ENCODE data around the gene LGALS12. TPM values are rescaled to one million over a fixed set of nuclear protein-coding genes. Genes with fewer than 3 reads are reported as not detected.

LGALS12 gene
- total RNA-seq, 4 donors from 2014 or later = 0.76 to 6.3 (median 2.3) TPM; not detected in 1

DNA sequence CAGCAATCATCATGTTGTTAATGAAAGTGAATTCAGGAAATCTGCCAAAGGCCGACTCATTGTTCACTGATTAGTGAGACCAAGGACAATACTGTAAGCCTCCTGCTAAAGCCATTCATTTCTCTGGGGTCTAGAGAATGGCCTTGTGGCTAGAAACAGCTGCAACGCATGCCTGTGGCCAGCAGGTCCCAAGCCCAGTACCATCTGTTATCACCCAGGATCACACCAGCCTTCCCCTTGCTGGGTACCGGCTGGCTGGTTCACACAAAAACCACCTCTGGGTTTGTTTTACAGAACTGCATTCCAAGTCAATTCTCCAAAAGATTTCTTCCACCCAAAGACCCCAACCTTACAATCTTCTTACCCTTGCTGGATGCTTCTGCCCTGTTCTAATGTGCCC lies 16.0 kb upstream of the LGALS12 start:
- TF ChIP-seq POLR2AphosphoS5 (IDR thresholded peaks at IDR 0.05) (no peak), POLR2A (IDR thresholded peaks at IDR 0.05) (no peak), EP300 (IDR thresholded peaks at IDR 0.05) (no peak)
- TF ChIP-seq, protein P1, sequence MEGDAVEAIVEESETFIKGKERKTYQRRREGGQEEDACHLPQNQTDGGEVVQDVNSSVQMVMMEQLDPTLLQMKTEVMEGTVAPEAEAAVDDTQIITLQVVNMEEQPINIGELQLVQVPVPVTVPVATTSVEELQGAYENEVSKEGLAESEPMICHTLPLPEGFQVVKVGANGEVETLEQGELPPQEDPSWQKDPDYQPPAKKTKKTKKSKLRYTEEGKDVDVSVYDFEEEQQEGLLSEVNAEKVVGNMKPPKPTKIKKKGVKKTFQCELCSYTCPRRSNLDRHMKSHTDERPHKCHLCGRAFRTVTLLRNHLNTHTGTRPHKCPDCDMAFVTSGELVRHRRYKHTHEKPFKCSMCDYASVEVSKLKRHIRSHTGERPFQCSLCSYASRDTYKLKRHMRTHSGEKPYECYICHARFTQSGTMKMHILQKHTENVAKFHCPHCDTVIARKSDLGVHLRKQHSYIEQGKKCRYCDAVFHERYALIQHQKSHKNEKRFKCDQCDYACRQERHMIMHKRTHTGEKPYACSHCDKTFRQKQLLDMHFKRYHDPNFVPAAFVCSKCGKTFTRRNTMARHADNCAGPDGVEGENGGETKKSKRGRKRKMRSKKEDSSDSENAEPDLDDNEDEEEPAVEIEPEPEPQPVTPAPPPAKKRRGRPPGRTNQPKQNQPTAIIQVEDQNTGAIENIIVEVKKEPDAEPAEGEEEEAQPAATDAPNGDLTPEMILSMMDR (IDR thresholded peaks at IDR 0.05) = no peak
- DNase-seq (ENCODE audit: low spot score in 2 of 2) = no peak
- peak overlapping the region; percentile 76 for H3K27ac ChIP-seq
- H3K27me3 ChIP-seq = no peaks in the 10 kb centered on the region
- WGBS = 51% methylated on average over 3 of the region's 3 CpGs
- H3K36me3 ChIP-seq = no peaks in the 10 kb centered on the region
- peaks cover 4% of the 10 kb centered on the region for H3K9me3 ChIP-seq
- H3K4me3 ChIP-seq = peak overlapping the region; percentile 59
- peaks cover 31% of the 10 kb centered on the region for H3K4me1 ChIP-seq

GRCh38 chr11:63490551-63491239 lies 15.2 kb upstream of the LGALS12 start, which contains the start of gene PLAAT5:
PLAAT5 (minus strand) TSS chr11:63491167; CDS start chr11:63491034, 133 bp downstream.
- Histone ChIP-seq H3K36me3 (no peaks in the 10 kb centered on the region), H3K4me3 (peak within 1 kb of the TSS; percentile 59), H3K27ac (peak within 1 kb of the TSS; percentile 76), H3K27me3 (no peaks in the 10 kb centered on the region), H3K4me1 (peaks cover 31% of the 10 kb centered on the region), H3K9me3 (no peaks in the 10 kb centered on the region)
- 5% methylated on average over 55 of the region's 60 CpGs for WGBS
- no peak for DNase-seq (ENCODE audit: low spot score in 2 of 2)
- TF ChIP-seq POLR2AphosphoS5 (IDR thresholded peaks at IDR 0.05) (no peak), EP300 (IDR thresholded peaks at IDR 0.05) (no peak), POLR2A (IDR thresholded peaks at IDR 0.05) (no peak)
- TF ChIP-seq, protein P1 (IDR thresholded peaks at IDR 0.05) = no peak

DNA sequence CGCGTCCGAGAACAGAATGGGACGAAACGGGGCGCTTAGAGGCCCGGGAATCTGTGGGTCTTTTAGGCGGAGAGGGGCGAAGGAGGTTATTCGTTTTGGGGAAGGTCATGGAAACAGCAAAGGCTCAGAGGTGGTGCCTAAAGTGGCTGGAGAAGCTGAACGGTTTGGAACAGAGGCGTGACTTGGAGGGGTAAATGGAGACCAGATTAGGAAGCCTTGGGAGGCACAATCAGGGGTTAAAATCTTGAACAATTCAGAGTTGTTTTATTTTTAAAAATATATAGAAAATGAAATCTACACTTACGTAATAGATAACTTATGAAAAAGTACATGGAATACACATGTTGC lies 14.7 kb upstream of the LGALS12 start:
- no peaks in the 10 kb centered on the region for H3K36me3 ChIP-seq
- peak overlapping the region; percentile 76 for H3K27ac ChIP-seq
- peaks cover 31% of the 10 kb centered on the region for H3K4me1 ChIP-seq
- WGBS = under 1% methylated on average over 13 of the region's 13 CpGs
- no peak for DNase-seq (ENCODE audit: low spot score in 2 of 2)
- peak overlapping the region; percentile 59 for H3K4me3 ChIP-seq
- H3K27me3 ChIP-seq = no peaks in the 10 kb centered on the region
- H3K9me3 ChIP-seq = no peaks in the 10 kb centered on the region
- no peak for TF ChIP-seq EP300 (IDR thresholded peaks at IDR 0.05)
- TF ChIP-seq POLR2A (IDR thresholded peaks at IDR 0.05) = no peak
- no peak for TF ChIP-seq POLR2AphosphoS5 (IDR thresholded peaks at IDR 0.05)
- TF ChIP-seq, protein P1 (IDR thresholded peaks at IDR 0.05) = no peak

DNA sequence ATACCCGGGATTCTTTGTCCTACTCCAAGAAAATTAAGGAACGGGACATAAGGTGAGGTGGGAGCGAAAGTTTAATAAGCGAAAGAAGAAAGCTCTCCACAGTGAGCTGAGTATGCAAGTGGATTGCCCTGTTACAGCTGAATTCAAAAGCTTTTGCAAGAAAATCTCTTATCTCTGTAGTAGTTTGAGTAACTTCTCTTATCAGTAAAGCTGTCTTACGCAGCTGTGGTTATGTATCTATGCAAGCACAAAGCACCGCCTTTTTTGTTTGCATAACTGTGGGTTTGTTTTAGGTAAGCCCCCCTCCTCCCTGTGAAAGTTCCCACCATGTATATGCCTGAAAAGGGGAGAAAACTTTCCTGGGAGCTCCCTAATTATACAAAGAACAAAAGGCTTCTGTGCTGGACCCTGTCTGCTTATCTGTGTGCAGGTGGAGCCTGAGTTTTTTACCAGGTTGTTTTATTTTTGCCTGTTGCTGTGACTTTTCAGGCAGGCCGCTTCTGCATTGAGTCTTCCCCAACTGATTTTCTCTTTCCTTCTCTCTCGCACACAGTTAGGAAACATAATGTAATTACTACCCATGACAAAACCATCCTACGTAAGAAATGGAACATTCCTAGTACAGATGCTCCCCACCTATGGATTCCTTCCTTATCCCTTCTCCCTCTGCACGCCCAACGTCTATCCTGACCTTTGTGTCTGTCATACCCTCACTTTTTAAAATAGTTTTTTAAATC lies 14.1 kb upstream of the LGALS12 start:
- no peak for TF ChIP-seq EP300 (IDR thresholded peaks at IDR 0.05)
- TF ChIP-seq POLR2AphosphoS5 (IDR thresholded peaks at IDR 0.05) = no peak
- no peak for TF ChIP-seq POLR2A (IDR thresholded peaks at IDR 0.05)
- TF ChIP-seq, protein P1 (IDR thresholded peaks at IDR 0.05) = no peak
- Histone ChIP-seq H3K9me3 (no peaks in the 10 kb centered on the region), H3K4me1 (peaks cover 31% of the 10 kb centered on the region), H3K4me3 (peak overlapping the region; percentile 59), H3K36me3 (no peaks in the 10 kb centered on the region), H3K27ac (no peak overlapping the region), H3K27me3 (no peaks in the 10 kb centered on the region)
- DNase-seq (ENCODE audit: low spot score in 2 of 2) = no peak
- WGBS = 50% methylated on average over 11 of the region's 11 CpGs

GRCh38 chr11:63492441-63492840 lies 13.4 kb upstream of the LGALS12 start:
- WGBS = 95% methylated on average over 1 of the region's 1 CpG
- peaks cover 31% of the 10 kb centered on the region for H3K4me1 ChIP-seq

More at GRCh38 chr11:63492441-63492840, 13.4 kb upstream of the LGALS12 start:
- H3K9me3 ChIP-seq = no peaks in the 10 kb centered on the region
- DNase-seq (ENCODE audit: low spot score in 2 of 2) = no peak
- TF ChIP-seq, protein P1 (IDR thresholded peaks at IDR 0.05) = no peak
- TF ChIP-seq POLR2A (IDR thresholded peaks at IDR 0.05) (no peak), POLR2AphosphoS5 (IDR thresholded peaks at IDR 0.05) (no peak), EP300 (IDR thresholded peaks at IDR 0.05) (no peak)
- no peak overlapping the region for H3K27ac ChIP-seq
- H3K4me3 ChIP-seq = no peak overlapping the region
- H3K36me3 ChIP-seq = no peaks in the 10 kb centered on the region
- H3K27me3 ChIP-seq = no peaks in the 10 kb centered on the region

Data from suprapubic skin (tissue), 4 donors.